Stimulated activated CD4-positive, alpha-beta T cell treated with anti-CD3 and anti-CD28 coated beads, Interleukin-4, amount 100 ng/mL, for 4 hours (primary cell): ENCODE results near the gene ZNF722.
"Not testable (repeated sequence)": the region's sequence is repeated elsewhere in the genome, so short reads cannot be mapped to it uniquely, and the experiment has no call there.

ENCODE experiments used
- DNase-seq, 2 experiments: peaks; one replicate each; pipeline ENCODE4 v3.0.0-alpha.2; 2020

ZNF722 gene

GRCh38 chr7:63998549-63998948 lies at the start of gene ZNF722:
ZNF722 (plus strand) TSS chr7:63998849; CDS start chr7:63998962, 113 bp downstream.
- no peak for DNase-seq

GRCh38 chr7:63953181-63953580 lies 45.5 kb upstream of the ZNF722 start:
- DNase-seq: no peak

GRCh38 chr7:63968629-63969028 lies 30.0 kb upstream of the ZNF722 start:
- no peak for DNase-seq

- not testable (repeated sequence) for DNase-seq
Observed at GRCh38 chr7:64015496-64015895, 16.8 kb downstream of the ZNF722 start.

- DNase-seq: no peak
Observed at GRCh38 chr7:64035388-64035787, 36.7 kb downstream of the ZNF722 start.

- no peak for DNase-seq
Observed at GRCh38 chr7:64037095-64037494, 38.4 kb downstream of the ZNF722 start.

- peak; percentile 21 to 43 for DNase-seq
Observed at GRCh38 chr7:64045301-64046040, 46.8 kb downstream of the ZNF722 start, which contains the start of gene ZNF727. ZNF727 (plus strand) TSS chr7:64045434; CDS start chr7:64045622, 188 bp downstream.

- no peak for DNase-seq
Observed at GRCh38 chr7:64046041-64046389, 47.4 kb downstream of the ZNF722 start.
